ENCODE results near the gene GNA15.

GNA15 gene

GRCh38 chr19:3213159-3213558 lies 77.3 kb downstream of the GNA15 start:
- no peak for DNase-seq

Data from activated CD4-positive, alpha-beta T cell treated with anti-CD3 and anti-CD28 coated beads, Interleukin-2, Interleukin-6, amounts not matched to agents 100 ng/mL and 50 ng/mL, durations not matched to agents 16 hours and 8 hours (primary cell).